Activated T-helper 9 cell treated with anti-CD3 and anti-CD28 coated beads, Interleukin-2, amount 50 U/mL, for 16 hours (primary cell): ENCODE results near the gene DSE.

Experiments used
- DNase-seq: peaks from one replicate; pipeline ENCODE4 v3.0.0-alpha.2; 2020; ENCODE audit warnings: low read depth

The DSE gene

DNA sequence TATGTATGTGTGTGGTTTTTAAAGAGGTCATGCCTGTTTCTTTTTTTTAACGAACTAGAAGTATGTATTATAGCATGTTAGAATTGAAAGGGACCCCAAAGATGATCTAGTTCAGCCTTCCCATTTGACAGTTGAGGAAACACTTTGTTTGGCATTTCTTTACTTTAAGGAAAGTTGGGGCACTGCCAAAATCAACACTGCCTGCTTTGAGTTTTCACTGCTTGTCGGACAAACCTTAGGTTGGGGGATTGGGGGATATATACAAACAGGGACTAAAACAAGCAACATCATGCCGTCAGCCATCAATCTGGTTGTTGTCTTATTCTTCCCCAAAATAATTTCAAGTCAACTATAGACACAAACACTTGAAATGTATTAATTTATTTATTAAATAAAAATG lies 76.3 kb downstream of the DSE start:
- no peak for DNase-seq

DNA sequence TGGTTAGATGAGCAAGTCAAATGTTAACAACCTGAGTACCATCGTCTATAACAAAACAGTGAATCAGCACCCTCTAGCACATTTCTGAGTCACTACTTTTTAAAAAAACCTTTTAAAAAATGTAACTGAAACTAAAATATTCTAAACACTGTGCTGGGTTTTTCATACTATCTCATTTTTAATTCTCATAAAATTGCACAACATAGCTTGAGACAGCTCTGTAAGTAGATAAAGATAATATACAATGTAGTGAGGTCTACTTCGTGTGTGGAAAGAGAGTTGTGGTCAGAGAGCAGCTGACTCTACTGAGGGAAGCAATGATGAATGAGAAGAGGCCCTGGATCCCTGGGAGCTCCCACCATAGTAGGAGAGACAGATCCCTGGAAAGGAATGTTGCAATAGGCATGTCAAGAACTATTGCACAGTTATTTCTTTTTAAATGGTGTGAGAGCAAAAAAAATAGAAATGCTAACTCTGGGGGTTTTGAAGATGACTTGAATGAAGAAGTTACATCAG lies 76.8 kb downstream of the DSE start:
- no peak for DNase-seq

DNA sequence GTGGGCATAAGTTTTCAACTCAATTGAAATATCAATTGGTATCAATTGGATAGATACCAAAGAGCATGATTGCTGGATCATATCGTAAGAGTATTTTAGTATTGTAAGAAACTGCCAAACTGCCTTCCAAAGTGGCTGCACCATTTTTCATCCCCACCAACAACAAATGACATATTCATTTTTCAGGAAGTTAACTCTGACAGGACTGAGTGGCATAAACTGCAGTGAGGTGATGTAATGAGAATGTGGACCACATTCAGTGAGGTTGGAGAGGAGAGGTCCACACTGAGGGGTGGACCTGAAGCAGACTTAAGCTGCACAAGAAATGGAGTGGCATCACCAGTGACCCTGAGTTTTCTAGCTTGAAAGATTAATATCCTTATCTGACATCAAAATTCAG lies 78.8 kb downstream of the DSE start:
- no peak for DNase-seq

DNA sequence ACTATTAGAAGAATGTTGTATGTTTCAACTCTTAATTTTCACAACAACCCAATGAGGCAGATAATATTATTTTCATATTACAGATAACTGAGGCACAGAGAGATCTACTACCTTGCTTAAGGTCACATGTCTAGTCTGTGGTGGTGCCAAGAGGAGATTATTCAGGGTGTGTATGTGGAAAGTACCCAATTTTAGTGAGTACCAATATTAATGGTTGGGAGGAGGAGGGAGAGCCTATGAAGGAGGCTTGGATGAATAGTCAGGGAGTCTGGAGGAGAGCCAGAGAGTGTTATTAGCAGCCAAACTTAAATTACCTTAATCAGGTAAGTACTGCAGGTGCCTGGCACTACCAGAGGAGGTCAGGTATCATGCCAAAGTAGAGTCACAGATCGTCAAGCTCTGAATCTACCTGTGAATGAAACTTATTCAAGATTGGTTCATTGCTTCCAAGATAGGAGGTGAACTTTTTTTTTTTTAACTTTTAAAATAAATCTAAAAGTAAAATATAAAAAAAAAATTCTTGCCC lies 79.5 kb downstream of the DSE start:
- DNase-seq = no peak

DNA sequence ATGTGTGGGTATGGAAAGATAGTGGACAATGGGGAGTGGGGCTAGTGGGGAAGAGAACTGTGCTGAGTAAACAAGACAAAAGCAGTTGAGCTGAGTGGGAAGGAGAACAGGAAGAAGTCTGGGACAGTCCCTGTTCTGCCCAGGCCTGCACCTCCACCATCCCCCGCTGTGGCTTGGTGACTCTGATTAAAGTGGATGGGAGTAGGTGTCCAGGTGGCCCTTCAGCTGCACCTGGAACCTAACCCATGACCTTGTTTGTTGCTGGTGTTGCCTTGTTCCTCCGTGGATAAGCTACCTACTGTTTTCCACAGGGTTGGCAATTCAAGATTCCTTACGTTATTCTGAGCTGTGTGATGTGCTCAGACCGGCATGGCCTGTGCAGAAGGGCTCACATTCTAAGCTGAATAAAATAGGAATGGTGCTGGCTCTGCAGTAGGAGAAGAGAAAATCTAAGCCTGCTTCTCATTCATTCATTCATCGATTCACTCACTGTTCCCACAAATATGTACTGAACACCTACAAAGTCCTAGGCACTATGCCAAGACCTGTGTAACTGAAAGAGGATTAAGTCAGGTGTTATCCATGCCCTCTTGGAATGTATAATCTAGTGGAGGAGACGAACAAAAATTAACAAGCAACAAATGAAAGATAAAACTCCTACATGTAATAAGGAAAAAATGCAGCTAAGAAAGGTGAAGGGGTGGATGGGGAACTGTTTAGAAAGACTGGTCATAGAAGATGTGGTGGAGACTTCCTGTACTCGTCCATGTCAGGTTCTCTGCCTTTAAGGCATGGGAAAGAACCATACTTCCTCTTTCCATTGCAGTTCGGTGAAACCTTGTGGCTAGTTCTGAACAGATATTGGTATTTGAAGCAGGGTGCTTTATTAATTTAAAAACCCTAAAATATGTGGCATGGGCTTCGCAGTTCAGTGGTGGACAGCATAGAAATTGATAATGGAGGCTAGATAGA lies 80.3 kb downstream of the DSE start:
- no peak for DNase-seq

DNA sequence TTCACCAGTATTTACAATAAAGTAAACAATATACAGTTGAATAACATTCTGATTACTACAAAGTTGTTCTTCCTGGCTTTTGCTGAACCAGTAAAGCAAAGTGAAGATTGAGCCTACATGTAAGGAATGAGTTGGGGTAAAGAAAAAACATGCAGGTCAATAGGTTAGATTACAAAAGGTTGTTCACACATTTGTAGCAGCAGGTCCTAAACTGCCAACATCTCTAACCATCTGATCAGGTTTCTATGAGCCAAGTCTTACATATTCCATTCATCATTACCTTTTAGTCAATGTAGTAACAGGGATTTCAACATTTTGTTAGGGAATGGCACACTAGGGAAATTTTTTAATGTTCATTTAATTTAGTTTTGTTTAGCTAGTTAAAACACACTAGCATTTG lies 81.2 kb downstream of the DSE start:
- no peak for DNase-seq

DNA sequence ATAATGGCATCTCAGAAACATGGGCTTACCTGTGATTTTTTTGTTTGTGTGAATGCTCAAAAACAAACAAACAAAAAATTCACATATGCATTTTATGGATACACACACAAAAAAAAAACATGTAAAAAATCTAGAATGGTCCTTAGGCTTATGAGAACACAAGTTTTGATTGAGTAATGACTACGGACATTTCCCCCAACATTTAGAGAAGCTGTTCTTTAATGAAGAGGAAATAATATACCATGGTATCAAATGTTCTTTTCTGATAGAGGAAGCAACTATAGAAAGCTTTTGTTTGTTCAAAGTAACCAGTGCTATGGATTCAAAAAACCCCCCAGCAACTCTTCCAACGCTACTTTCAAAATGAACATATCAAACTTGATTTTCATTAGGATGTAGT lies 81.8 kb downstream of the DSE start:
- no peak for DNase-seq

DNA sequence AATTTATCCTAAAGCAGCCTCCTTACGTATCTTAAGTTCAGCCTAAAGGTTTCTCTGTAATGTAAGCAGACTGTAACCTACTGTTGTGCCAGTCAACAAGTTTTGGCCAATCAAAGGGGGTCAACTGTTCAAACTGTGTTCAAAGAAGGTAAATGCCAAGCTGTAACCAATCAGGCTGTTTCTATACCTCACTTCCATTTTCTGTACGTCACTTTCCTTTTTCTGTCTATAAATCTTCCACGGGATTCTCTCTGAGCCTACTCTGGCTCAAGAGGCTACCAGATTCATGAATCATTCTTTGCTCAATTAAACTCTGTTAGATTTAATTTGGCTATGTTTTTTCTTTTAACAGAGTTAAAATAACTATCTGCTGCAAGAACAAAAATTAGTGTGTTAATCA lies 85.4 kb downstream of the DSE start:
- DNase-seq = no peak

DNA sequence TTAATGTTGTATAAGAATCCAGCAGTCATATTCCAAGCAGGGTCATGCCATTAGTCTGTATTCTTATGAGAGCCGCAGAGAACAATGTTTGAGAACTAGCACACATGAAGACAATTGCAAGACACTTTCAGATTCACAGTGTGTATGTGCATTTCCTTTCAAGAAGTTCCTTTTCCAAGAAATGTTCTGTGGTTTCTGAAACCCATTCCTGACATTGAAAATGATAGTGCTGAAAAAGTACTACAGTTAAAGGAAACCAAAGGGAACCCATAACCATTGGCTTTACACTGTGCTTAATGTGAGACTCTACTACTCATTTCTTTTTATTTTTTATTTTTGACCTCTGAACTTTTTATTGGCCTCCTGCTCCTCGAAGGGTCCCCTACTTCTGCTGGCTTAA lies 86.2 kb downstream of the DSE start:
- DNase-seq = no peak

DNA sequence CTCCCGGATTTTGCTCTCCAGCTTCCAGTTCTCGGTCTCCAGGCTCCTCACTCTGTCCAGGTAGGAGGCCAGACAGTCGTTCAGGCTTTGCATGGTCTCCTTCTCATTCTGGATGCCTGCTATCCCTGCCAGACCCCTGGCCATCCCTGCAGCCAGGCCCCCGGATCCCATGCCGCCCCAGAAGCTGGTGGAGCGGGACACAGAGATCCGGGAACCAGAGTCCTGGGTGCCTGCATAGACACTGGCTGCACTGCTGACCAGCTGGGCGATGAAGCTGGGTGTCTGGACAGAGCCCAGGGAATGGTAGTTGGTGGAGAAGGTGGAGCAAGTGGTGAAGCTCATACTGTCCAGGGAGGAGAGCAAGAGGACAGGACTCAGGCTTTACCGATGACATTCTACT lies 87.5 kb downstream of the DSE start:
- DNase-seq = no peak

DNA sequence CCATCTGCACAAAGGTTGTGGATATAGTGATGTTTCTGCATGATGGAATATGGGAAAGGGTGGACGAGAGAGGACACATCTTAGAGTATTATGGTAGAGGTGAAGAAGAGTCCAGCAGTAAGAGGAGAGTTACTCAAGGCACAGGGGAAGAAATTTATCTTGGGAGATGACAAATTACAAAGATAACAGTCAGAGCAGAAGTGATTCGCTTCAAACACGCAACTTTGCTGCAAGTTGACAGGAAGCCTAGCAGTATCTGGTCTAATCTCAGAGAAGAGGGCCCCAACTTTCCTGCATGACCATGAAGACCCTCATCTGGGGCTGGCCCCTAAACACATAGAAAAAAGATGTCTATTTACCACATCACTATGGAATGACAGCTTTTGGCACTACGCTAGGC lies 89.2 kb downstream of the DSE start:
- no peak for DNase-seq

DNA sequence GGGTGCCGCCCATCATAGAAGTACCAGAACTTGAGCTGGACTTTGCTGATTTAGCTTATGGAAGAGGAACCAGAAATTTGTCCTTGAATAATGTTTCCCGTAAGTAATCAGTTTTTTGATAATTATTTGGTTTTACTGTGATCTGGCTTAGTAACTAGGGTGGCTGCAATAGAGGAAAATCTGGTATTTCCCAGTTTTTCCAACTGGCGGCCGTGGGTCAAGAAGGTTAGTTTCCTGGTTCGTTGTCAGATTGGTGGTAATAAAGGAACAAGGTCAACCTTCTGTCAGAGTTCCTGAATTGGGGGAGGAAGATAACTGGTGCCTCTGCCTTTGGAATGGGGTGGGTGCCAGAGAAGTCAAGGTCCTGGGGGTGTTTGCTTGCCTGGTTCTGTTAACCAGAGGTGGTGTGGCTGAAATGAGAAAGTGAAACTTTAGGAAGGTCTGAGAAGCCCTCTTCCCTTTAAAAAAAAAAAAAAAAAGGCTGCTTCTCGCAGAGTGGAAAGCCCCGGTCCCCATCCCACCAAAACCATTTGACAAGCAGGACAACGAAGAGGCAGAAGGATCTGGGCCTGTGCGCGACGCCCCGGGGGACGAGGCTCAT lies 90.7 kb downstream of the DSE start, which contains the start of gene CALHM6:
TSS of gene CALHM6 (plus strand) at position 45 of the 601 bp plus-strand sequence. CDS start at position 600, 555 bp downstream.
- DNase-seq = no peak

DNA sequence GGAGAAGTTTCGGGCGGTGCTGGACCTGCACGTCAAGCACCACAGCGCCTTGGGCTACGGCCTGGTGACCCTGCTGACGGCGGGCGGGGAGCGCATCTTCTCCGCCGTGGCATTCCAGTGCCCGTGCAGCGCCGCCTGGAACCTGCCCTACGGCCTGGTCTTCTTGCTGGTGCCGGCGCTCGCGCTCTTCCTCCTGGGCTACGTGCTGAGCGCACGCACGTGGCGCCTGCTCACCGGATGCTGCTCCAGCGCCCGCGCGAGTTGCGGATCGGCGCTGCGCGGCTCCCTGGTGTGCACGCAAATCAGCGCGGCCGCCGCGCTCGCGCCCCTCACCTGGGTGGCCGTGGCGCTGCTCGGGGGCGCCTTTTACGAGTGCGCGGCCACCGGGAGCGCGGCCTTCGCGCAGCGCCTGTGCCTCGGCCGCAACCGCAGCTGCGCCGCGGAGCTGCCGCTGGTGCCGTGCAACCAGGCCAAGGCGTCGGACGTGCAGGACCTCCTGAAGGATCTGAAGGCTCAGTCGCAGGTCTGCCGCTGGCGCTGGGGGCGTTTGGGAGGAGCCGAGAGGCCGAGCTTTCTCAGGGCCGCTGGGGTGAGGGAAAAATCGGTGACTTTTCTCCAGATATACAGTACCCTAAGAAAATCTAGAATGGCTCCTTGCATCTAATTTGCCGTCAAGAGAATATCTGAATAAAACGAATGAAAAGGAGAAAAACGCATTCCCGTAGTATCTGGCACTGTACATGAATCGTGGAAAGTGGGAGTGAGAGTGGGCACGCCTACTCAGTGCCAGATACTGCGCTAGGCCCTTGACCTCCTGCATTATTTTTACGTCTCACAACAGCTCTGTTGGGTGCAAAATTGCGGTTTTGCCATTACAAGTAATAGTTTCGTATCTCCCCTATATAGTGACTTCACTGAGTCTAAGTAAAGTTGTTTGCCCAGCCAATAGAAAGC lies 91.5 kb downstream of the DSE start:
- peak; percentile 37 for DNase-seq

DNA sequence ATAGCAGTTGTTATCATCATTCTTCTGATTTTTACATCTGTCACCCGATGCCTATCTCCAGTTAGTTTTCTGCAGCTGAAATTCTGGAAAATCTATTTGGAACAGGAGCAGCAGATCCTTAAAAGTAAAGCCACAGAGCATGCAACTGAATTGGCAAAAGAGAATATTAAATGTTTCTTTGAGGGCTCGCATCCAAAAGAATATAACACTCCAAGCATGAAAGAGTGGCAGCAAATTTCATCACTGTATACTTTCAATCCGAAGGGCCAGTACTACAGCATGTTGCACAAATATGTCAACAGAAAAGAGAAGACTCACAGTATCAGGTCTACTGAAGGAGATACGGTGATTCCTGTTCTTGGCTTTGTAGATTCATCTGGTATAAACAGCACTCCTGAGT lies 92.6 kb downstream of the DSE start:
- DNase-seq = no peak

DNA sequence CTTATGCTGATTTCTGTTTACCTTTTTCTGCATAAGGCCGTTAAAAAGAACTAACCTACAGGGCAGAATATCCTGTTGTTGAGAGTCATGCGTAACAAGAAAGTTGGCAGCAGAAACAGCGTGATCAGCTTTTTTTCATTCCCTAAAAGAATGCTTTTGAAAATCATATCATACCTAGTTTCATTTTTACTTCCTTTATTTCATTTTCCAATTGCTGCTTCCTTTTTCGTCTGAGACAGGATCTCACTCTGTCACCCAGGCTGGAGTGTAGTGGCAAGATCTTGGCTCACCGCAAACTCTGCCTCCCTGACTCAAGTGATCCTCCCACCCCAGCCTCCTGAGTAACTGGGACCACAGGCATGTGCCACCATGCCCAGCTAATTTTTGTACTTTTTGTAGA lies 94.5 kb downstream of the DSE start:
- DNase-seq = no peak

DNA sequence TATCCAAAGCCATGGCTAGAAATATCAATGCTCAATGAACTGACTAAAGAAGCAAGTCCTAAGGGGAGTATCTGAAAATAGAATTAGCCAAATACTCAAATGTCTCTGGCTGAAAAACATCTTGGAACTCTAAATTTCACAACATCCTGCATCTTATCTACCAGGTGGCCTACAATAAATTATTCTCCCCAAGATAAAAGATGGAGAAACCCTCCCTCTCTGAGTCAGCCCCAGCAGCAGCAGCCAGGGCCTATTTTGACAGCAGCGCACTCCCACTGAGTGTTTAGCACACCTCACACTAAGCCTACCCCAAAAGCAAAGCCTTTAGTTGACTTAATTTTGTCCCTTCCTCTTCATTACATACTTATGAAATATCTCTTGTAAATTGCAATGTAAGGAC lies 96.3 kb downstream of the DSE start:
- DNase-seq = no peak

DNA sequence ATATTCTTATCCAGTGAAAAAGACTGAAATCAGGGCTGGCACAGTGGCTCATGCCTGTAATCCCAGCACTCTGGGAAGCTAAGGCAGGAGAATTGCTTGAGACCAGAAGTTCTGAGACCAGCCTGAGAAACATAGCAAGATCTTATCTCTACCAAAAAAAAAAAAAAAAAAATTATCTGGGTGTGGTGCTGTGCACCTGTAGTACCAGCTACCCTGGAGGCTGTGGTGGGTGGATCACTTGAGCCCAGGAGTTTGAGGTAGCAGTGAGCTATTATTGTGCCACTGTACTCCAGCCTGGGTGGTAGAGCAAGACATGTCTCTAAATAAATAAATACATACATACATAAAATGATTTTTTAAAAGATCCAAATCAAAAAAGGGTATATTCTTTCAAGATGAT lies 96.8 kb downstream of the DSE start:
- no peak for DNase-seq

DNA sequence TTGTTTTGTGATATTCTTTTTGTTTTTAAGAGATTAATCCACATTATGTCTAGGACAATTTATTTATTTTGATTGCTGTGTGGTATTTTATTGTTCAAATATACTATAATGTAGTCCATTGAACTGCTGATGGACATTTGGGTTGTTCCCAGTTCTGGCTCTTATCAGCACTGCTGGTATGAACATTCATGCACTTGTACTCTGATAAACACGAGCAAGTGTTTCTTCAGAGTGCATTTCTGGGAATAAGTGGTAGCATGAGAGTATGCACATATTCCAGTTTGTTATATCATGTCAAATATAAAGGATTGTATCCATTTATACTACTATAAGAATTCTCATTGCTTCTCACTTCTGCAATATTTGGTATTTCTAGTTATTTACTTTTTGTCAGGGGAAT lies 97.5 kb downstream of the DSE start:
- DNase-seq = no peak

DNA sequence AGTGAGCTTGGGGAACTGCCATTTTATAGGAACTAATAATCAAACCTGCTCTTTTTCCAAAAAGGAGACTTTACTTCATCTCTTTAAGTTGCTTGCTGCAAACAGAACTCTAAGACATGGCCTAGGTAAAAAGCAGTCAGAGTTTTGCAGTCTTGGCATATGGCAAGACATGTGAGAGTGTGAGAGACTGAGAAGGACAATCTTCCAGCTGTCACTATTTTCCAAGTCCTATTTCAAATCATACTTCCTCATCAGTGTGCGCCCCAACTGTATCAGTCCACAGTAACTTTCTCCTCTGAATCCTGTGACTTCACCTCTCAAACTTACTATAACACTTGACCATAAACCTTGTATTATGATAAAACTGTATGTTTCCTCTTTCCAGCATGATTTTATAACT lies 100.8 kb downstream of the DSE start:
- DNase-seq = no peak

DNA sequence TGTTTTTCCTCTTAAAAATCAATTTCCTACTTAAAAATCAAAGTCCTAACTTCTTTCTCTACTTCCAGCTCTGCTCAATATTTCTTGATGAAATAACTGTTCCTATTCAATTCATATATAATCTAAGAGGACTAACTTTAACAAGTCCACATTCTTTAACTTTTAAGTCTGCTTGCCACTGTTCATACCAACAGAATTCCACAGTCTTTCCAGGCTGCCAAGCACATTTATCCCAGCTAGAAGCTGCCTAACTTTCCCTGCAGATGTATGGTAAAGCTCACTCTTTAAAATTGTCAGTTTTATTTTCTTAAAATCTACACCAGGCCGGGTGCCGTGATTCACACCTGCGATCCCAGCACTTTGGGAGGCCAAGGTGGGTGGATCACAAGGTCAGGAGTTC lies 102.0 kb downstream of the DSE start:
- DNase-seq = no peak

DNA sequence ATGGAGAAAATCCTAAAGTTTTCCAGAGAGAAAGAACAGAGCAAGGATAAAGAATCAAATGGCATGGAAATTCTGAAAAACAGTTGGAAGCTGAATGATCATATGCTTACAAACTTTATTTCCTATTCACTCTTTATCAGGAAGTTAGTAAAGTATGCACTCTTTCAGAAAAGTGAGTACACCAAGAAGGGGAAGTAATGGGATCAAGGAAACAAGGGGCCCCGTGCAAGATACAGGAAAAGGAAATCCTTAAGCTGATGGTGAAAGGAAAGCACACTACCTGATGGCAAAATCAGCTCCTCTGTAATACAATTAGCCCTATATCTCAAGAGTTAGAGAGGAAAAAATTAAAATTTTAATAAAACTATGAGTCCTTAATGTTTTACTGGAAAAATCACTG lies 104.4 kb downstream of the DSE start:
- no peak for DNase-seq
